Measurements from ENCODE around the gene PLA2R1.

PLA2R1 gene

DNA sequence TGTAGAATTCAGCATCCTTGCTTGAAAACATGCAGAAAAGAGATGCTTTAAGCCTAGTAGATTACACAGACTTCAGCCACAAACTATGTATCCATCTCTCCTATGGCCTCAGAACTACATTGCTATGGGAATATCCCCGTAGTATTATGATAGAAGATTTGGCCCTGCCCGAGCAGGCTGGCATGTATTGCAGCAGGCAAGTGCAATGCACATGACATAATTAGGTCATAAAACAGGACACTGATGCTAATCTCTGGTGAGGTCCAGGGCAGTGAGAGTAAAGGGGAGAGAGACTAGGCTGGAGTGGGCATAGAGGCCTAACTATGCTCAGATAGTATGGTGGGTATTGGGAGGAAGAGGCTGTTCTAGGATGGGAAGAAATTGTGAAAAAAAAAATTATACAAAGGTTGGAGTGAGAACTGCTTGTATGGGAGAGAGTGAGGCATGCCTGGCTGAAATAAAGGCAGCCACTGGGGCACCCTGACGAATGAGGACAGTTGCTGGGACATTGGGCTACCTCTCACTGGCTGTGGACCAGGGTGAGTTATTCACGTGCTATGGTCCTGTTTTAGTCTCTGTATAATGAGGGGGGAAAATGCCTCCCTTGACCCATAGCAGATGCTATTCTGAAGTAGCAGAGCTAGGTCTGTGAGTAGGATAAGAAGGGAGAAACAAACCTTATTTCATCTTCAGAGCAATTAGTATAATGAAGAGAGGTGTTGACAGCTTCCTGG, 1.6 kb upstream of the PLA2R1 start:
- no peak overlapping the region for H3K27ac ChIP-seq (ENCODE audit: low read length, poor library complexity, severe bottlenecking)
- no peak overlapping the region for H3K4ac ChIP-seq (ENCODE audit: low read depth in 1 of 2, low read length in 2 of 2)
- no peak overlapping the region for H3K14ac ChIP-seq (ENCODE audit: low read length in 2 of 2)
- H3K9ac ChIP-seq (ENCODE audit: low read length): no peak overlapping the region
- peaks cover 18% of the 10 kb centered on the region for H3K79me1 ChIP-seq (replicated peaks; ENCODE audit: low read length, poor library complexity, severe bottlenecking)
- H2AFZ ChIP-seq (ENCODE audit: low read depth, low read length): no peak overlapping the region
- H3K4me3 ChIP-seq (ENCODE audit: insufficient read depth in 1 of 2, low read depth in 1 of 2, low read length in 2 of 2): no peak overlapping the region
- no peak overlapping the region for H2BK120ac ChIP-seq (ENCODE audit: low read depth, low read length)
- H2BK15ac ChIP-seq (ENCODE audit: low read depth, poor library complexity, severe bottlenecking): no peak overlapping the region
- H3K18ac ChIP-seq (ENCODE audit: low read depth in 1 of 2, low read length in 2 of 2): peak overlapping the region in 1 of 2 experiments; percentile 22
- no peak overlapping the region for H2BK5ac ChIP-seq (ENCODE audit: low read depth, low read length, poor library complexity, severe bottlenecking)
- peaks cover 2 to 4% of the 10 kb centered on the region in 2 experiments for H3K36me3 ChIP-seq (ENCODE audit: control insufficient read depth in 1 of 2, insufficient read depth in 2 of 2, low read depth in 1 of 2, low read length in 2 of 2)
- H2BK12ac ChIP-seq (ENCODE audit: low read length in 2 of 2): no peak overlapping the region
- H3K23ac ChIP-seq (ENCODE audit: low read length in 2 of 2): no peak overlapping the region
- no peak for DNase-seq
- H3K4me1 ChIP-seq (ENCODE audit: control insufficient read depth, insufficient read depth, low read depth, low read length): peaks cover 9% of the 10 kb centered on the region
- no peak overlapping the region for H4K91ac ChIP-seq (ENCODE audit: low read length)
- H3K27me3 ChIP-seq (ENCODE audit: control insufficient read depth in 1 of 2, insufficient read depth in 1 of 2, low read length in 2 of 2): no peaks in the 10 kb centered on the region
- no peak overlapping the region for H4K8ac ChIP-seq (ENCODE audit: low read length)
- 86% methylated on average over 4 of the region's 4 CpGs for WGBS
- H3K9me3 ChIP-seq (ENCODE audit: control insufficient read depth, low read length): no peaks in the 10 kb centered on the region
- no peak overlapping the region for H2AK5ac ChIP-seq (ENCODE audit: low read length, severe bottlenecking)
- H3K4me2 ChIP-seq (ENCODE audit: low read length, poor library complexity, severe bottlenecking): no peak overlapping the region

DNA sequence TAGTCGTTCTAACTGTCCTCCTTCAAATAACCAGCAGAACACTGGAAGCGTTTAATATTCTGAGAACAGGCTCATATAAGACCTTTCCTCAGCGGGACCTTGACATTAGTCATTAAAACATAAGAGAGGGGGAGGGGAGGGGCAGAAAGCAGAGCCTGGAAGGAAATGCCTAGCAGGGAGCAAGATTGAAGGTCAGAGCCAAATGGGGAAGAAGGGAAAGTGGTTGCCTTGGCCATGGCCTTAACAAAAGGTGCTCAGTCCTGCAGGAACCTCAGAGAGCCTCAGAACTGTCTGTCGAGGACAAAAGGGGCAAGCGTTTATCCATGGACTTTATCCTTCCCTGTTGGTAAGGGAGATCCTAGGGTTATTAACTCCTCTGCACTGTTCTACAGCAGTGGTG, 856 bp upstream of the PLA2R1 start:
- WGBS: 54% methylated on average over 5 of the region's 5 CpGs
- H3K36me3 ChIP-seq (ENCODE audit: control insufficient read depth in 1 of 2, insufficient read depth in 2 of 2, low read depth in 1 of 2, low read length in 2 of 2): peaks cover 3 to 6% of the 10 kb centered on the region in 2 experiments
- peaks cover 24% of the 10 kb centered on the region for H3K79me1 ChIP-seq (replicated peaks; ENCODE audit: low read length, poor library complexity, severe bottlenecking)
- H2BK12ac ChIP-seq (ENCODE audit: low read length in 2 of 2): no peak overlapping the region
- H3K9me3 ChIP-seq (ENCODE audit: control insufficient read depth, low read length): no peaks in the 10 kb centered on the region
- H4K91ac ChIP-seq (ENCODE audit: low read length): no peak overlapping the region
- no peak overlapping the region for H3K27ac ChIP-seq (ENCODE audit: low read length, poor library complexity, severe bottlenecking)
- no peak overlapping the region for H3K23ac ChIP-seq (ENCODE audit: low read length in 2 of 2)
- peak overlapping the region in 1 of 2 experiments; percentile 83 for H3K4me3 ChIP-seq (ENCODE audit: insufficient read depth in 1 of 2, low read depth in 1 of 2, low read length in 2 of 2)
- H3K14ac ChIP-seq (ENCODE audit: low read length in 2 of 2): no peak overlapping the region
- peak; percentile 12 for DNase-seq
- H3K4me1 ChIP-seq (ENCODE audit: control insufficient read depth, insufficient read depth, low read depth, low read length): peaks cover 10% of the 10 kb centered on the region
- H4K8ac ChIP-seq (ENCODE audit: low read length): no peak overlapping the region
- H2AFZ ChIP-seq (ENCODE audit: low read depth, low read length): no peak overlapping the region
- no peak overlapping the region for H3K18ac ChIP-seq (ENCODE audit: low read depth in 1 of 2, low read length in 2 of 2)
- no peak overlapping the region for H2BK5ac ChIP-seq (ENCODE audit: low read depth, low read length, poor library complexity, severe bottlenecking)
- no peaks in the 10 kb centered on the region for H3K27me3 ChIP-seq (ENCODE audit: control insufficient read depth in 1 of 2, insufficient read depth in 1 of 2, low read length in 2 of 2)
- peak overlapping the region; percentile 85 for H3K9ac ChIP-seq (ENCODE audit: low read length)
- no peak overlapping the region for H2BK15ac ChIP-seq (ENCODE audit: low read depth, poor library complexity, severe bottlenecking)
- H2AK5ac ChIP-seq (ENCODE audit: low read length, severe bottlenecking): no peak overlapping the region
- no peak overlapping the region for H2BK120ac ChIP-seq (ENCODE audit: low read depth, low read length)
- no peak overlapping the region for H3K4ac ChIP-seq (ENCODE audit: low read depth in 1 of 2, low read length in 2 of 2)
- H3K4me2 ChIP-seq (ENCODE audit: low read length, poor library complexity, severe bottlenecking): peak overlapping the region; percentile 92

DNA sequence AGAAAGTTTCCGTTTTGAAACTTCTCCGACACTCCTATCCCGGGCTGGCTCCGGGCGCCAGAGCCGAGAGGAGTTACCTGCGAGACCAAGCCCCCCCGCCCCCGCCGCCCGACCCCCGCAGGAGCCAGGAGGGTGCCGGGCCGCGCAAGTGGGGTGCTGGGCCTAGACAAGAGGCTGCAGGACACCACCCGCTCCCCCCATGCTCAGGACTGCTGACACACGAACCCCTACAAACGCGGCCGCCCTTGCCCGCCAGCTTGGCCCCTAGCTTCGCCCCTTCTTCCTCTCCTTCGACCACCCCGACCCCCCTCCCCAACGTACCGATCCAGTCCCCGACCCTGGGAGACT, 497 bp downstream of the PLA2R1 start:
- Histone ChIP-seq H2BK12ac (ENCODE audit: low read length in 2 of 2) (peak overlapping the region in 1 of 2 experiments; percentile 77), H4K91ac (ENCODE audit: low read length) (peak overlapping the region; percentile 78), H4K8ac (ENCODE audit: low read length) (peak overlapping the region; percentile 92), H3K4me3 (ENCODE audit: insufficient read depth in 1 of 2, low read depth in 1 of 2, low read length in 2 of 2) (peak overlapping the region; percentile 83 to 84), H3K27ac (ENCODE audit: low read length, poor library complexity, severe bottlenecking) (no peak overlapping the region), H3K27me3 (ENCODE audit: control insufficient read depth in 1 of 2, insufficient read depth in 1 of 2, low read length in 2 of 2) (no peaks in the 10 kb centered on the region), H3K9ac (ENCODE audit: low read length) (peak overlapping the region; percentile 85), H3K9me3 (ENCODE audit: control insufficient read depth, low read length) (no peaks in the 10 kb centered on the region), H3K14ac (ENCODE audit: low read length in 2 of 2) (peak overlapping the region in 1 of 2 experiments; percentile 97), H2BK15ac (ENCODE audit: low read depth, poor library complexity, severe bottlenecking) (peak overlapping the region; percentile 100), H2BK5ac (ENCODE audit: low read depth, low read length, poor library complexity, severe bottlenecking) (no peak overlapping the region), H3K36me3 (ENCODE audit: control insufficient read depth in 1 of 2, insufficient read depth in 2 of 2, low read depth in 1 of 2, low read length in 2 of 2) (peaks cover 3 to 10% of the 10 kb centered on the region in 2 experiments), H3K18ac (ENCODE audit: low read depth in 1 of 2, low read length in 2 of 2) (peak overlapping the region; percentile 55 to 91), H3K79me1 (replicated peaks; ENCODE audit: low read length, poor library complexity, severe bottlenecking) (peaks cover 37% of the 10 kb centered on the region), H3K4me2 (ENCODE audit: low read length, poor library complexity, severe bottlenecking) (peak overlapping the region; percentile 92), H2AK5ac (ENCODE audit: low read length, severe bottlenecking) (no peak overlapping the region), H3K4ac (ENCODE audit: low read depth in 1 of 2, low read length in 2 of 2) (peak overlapping the region; percentile 53 to 79), H3K4me1 (ENCODE audit: control insufficient read depth, insufficient read depth, low read depth, low read length) (peaks cover 12% of the 10 kb centered on the region), H2AFZ (ENCODE audit: low read depth, low read length) (peak overlapping the region; percentile 93), H3K23ac (ENCODE audit: low read length in 2 of 2) (no peak overlapping the region), H2BK120ac (ENCODE audit: low read depth, low read length) (peak overlapping the region; percentile 71)
- 11% methylated on average over 25 of the region's 27 CpGs for WGBS
- DNase-seq: no peak

DNA sequence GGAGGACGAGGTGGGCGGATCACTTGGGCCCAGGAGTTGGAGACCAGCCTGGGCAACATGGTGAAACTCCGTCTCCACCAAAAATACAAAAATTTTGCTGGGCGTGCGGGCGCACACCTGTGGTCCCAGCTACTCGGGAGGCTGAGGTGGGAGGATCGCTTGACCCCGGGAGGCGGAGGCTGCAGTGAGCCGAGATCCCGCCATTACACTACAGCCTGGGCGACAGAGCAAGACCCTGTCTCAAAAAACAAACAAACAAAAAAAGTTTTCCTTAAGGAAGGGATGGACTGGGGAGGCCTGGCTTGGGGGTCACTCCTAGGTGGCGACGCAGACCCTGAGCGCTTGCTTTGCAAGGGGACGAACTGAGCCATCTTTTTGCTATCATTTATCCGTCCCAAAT, 882 bp downstream of the PLA2R1 start:
- no peak overlapping the region for H2AK5ac ChIP-seq (ENCODE audit: low read length, severe bottlenecking)
- no peak overlapping the region for H3K18ac ChIP-seq (ENCODE audit: low read depth in 1 of 2, low read length in 2 of 2)
- no peak overlapping the region for H4K91ac ChIP-seq (ENCODE audit: low read length)
- H2AFZ ChIP-seq (ENCODE audit: low read depth, low read length): no peak overlapping the region
- H3K4me1 ChIP-seq (ENCODE audit: control insufficient read depth, insufficient read depth, low read depth, low read length): peaks cover 13% of the 10 kb centered on the region
- DNase-seq: no peak
- peak overlapping the region; percentile 92 for H3K4me2 ChIP-seq (ENCODE audit: low read length, poor library complexity, severe bottlenecking)
- H3K14ac ChIP-seq (ENCODE audit: low read length in 2 of 2): no peak overlapping the region
- no peak overlapping the region for H2BK15ac ChIP-seq (ENCODE audit: low read depth, poor library complexity, severe bottlenecking)
- no peaks in the 10 kb centered on the region for H3K27me3 ChIP-seq (ENCODE audit: control insufficient read depth in 1 of 2, insufficient read depth in 1 of 2, low read length in 2 of 2)
- H3K36me3 ChIP-seq (ENCODE audit: control insufficient read depth in 1 of 2, insufficient read depth in 2 of 2, low read depth in 1 of 2, low read length in 2 of 2): peaks cover 3 to 10% of the 10 kb centered on the region in 2 experiments
- no peak overlapping the region for H3K27ac ChIP-seq (ENCODE audit: low read length, poor library complexity, severe bottlenecking)
- H2BK5ac ChIP-seq (ENCODE audit: low read depth, low read length, poor library complexity, severe bottlenecking): no peak overlapping the region
- 91% methylated on average over 13 of the region's 18 CpGs for WGBS
- H2BK12ac ChIP-seq (ENCODE audit: low read length in 2 of 2): no peak overlapping the region
- H3K9ac ChIP-seq (ENCODE audit: low read length): peak overlapping the region; percentile 85
- H2BK120ac ChIP-seq (ENCODE audit: low read depth, low read length): no peak overlapping the region
- H3K9me3 ChIP-seq (ENCODE audit: control insufficient read depth, low read length): no peaks in the 10 kb centered on the region
- no peak overlapping the region for H3K4ac ChIP-seq (ENCODE audit: low read depth in 1 of 2, low read length in 2 of 2)
- H3K4me3 ChIP-seq (ENCODE audit: insufficient read depth in 1 of 2, low read depth in 1 of 2, low read length in 2 of 2): peak overlapping the region; percentile 83 to 84
- H4K8ac ChIP-seq (ENCODE audit: low read length): no peak overlapping the region
- H3K23ac ChIP-seq (ENCODE audit: low read length in 2 of 2): peak overlapping the region in 1 of 2 experiments; percentile 59
- peaks cover 41% of the 10 kb centered on the region for H3K79me1 ChIP-seq (replicated peaks; ENCODE audit: low read length, poor library complexity, severe bottlenecking)
